GM18520 (cell line): ENCODE results near the gene LCOR.
A peak's percentile ranks its signal among the peaks of the same experiment; 100 is the strongest.
"Not testable (repeated sequence)": the region's sequence is repeated elsewhere in the genome, so short reads cannot be mapped to it uniquely, and the experiment has no call there.

Experiments used
- ATAC-seq: cut with Tn5 transposase; IDR thresholded peaks from one replicate; pipeline ENCODE4 v1.9.1; 2021; ENCODE audit not compliant: unreplicated experiment

Gene LCOR

DNA sequence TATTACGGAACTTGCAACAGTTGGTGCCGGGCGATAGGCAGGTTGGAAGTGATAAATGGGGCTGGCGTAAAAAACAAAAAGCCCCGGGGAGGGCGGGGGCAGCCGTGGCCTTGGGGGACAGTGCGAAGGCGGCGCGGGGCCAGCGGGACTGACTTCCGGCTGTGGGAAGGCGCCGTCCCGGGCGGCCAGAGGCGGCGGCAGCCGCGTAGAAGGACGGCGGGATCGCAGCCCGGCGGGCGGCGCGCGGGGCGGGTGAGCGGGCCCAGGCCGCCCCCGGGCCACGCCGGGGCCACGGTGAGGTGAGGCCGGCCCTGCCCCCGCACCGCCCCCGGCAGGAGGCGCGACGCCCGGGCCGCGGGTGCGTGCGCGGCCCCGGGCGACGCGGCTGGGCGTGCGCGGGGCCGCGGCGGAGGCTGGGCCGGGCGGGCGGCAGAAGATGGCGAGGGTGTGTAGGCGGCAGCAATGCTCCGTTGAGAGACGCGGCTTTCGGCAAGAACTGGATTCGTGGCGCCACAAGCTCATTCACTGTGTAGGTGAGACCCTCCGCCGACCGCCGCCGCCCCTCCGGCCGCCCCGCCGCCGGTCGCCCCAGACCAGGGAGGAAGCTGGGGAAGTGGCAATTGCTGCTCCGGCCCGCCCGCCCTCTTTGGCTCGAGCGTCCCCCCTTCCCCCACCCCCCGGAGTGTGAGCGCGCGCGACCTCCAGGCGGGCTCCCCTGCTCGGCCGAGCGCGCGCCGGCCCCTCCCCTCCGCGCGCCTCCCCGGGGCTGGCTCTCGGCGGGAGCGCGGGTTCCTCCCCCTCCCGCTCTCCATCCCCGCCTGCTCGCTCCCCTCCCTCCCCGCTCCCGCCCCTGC, at the start of gene LCOR:
Gene LCOR (plus strand): TSS at position 432 of the 854 bp plus-strand sequence. CDS start 116,760 bp downstream, outside the sequence.
- ATAC-seq: peak; percentile 45

DNA sequence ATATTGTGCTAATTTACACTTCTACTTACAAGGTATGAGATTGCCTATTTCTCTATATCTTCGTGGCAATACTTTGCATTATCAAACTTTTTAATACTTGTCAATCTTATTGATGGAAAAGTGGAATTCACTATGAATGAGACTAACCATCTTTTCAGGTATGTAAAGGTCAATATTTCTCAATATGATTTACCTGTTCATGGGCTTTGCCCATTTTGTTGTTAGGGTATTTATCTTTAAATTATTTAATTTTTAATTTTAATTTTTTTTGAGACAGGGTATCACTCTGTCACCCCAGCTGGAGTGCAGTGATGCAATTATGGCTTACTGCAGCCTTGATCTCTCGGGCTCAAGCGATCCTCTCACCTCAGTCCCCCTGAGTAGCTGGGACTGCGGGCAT, 47.8 kb upstream of the LCOR start:
- ATAC-seq: no peak

DNA sequence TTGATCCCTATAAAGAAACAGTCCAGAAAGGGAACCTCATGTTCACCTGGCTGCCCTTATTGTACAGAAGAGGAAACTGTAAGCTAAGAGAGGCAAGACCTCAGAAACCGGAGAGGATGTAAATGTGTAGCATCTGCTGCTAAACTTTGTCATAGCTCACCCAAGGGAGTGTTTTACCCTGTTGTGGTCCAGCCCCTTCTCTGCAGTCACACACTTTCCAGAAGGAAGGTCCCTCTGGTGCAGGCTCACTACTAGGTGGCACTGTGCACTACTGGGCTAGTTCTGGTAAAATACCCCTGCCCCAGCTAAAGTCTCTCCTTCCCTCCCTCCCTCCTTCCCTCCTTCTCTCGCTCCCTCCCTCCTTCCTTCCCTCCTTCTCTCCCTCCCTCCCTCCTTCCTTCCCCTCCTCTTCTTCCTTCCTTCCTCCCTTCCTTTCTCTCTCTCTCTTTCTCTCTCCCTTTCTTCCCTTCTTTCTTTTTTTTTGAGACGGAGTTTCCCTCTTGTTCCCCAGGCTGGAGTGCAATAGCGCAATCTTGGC, 42.5 kb upstream of the LCOR start:
- peak; percentile 77 for ATAC-seq

DNA sequence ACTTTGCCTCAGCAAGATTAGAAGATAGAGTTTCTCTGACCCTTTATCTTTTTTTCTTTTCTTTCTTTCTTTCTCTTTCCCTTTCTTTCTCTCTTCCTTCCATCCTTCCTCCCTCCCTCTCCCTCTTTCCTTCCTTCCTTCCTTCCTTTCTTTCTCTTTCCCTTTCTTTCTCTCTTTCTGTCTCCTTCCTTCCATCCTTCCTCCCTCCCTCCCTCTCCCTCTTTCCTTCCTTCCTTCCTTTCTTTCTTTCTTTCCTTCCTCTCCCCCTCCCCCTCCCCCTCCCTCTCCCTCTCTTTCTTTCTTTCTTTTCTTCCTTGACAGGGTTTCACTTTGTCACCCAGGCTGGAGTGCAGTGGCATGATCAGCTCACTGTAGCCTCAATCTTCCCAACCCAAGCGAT, 40.2 kb upstream of the LCOR start:
- ATAC-seq: no peak

DNA sequence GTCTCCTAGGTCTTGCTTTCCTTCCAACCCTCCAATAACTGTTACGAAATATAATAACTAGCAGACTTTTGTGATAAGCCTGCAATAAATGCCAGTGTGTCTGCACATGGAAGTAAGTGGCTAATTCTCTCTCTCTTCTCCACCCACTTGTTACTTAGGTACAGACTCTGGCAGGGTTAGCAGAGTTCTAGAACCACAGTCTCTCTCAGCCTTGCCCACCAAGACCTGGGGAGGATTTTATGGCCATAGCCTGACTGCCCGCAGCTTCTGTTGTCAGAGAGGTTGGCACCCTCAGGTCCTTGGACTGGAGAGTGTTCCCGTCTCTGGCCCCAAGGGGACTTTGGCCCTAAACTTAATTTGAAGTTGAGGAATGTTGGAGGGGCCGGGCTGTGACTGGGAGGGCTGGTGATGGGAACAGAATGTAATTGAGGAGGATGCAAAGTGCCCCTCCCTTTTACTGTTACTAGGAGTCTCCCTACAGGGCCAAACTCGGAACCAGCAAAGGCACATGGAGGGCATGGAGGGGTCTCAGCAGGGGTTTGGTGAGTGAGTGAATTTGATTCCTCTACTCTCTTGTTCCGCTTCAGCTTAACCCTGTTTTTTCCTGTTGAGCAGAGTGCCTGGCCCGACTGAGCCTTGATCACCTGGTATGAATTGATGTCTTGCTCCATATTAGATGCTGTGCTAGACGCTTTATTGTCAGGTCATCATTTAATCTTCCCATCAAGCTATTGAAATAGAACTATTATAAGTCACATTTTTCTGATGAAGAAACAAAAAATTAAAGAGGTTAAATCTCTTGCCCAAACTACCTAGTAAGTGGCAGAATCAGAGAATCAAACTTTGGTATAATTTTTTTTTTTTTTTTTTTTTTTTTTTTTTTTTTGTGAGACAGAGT, 37.0 kb upstream of the LCOR start:
- no peak for ATAC-seq

DNA sequence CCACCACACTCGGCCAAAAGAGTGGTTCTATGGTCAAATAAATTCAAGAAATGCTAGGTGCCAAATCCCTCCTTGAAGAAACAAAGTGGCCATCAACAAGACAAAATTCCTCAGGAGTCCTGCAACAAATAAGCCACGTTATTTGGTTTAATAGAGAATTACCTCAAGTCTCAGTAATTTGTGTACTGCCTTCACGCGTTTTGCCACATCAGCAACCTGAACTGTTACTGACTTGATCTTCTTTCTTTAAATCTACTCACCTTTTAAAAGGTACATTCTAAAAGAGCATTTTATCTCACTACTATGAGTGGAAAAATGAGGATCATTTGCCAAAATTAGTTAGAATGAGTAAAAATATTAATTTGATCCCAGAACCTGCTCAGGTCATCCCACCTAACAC, 34.6 kb upstream of the LCOR start:
- ATAC-seq: no peak

DNA sequence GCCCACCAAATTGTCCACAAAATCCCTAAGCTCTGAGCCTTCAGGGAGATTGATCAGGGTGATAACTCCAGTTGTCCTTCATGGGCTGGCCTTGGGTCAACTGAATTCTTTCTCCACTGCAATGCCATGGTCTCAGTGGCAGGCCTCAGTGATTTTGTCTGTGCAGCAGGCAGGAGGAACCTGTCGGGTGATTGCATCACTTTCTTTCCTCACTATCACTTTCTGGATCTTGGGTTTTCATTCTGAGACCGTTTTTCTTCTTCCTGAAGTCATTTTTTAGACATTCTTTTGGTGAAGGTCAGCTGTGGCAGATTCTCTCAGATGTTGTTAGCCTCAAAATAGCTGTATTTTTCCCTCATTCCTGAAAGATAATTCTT, 28.8 kb upstream of the LCOR start:
- no peak for ATAC-seq

DNA sequence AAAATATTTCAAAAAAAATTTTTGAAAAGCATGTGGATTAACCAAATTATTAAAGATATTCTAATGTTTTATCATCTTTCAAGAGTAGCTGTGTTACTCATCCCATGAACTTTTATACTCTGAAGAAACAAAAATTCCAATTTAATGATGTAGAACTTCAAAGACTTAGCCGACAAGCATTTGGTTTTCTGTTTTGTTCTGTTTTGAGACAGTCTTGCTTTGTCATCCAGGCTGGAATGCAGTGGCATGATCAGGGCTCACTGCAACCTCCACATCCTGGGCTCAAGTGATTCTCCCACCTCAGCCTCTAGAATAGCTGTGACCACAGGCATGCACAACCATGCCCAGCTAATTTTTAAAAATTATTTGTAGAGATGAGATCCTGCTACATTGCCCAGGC, 17.8 kb upstream of the LCOR start:
- ATAC-seq: no peak

DNA sequence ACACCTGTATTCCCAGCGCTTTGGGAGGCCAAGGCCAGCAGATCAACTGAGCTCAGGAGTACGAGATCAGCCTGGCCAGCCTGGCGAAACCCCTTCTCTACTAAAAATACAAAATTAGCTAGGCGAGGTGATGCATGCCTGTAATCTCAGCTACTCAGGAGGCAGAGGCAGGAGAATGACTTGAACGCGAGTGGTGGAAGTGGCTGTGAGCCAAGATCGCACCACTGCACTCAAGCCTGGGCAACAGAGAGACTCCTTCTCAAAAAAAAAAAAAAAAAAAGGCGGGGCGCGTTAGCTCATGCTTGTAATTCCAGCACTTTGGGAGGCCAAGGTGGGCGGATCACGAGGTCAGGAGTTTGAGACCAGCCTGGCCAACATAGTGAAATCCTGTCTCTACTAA, 13.1 kb upstream of the LCOR start:
- ATAC-seq: not testable (repeated sequence)

DNA sequence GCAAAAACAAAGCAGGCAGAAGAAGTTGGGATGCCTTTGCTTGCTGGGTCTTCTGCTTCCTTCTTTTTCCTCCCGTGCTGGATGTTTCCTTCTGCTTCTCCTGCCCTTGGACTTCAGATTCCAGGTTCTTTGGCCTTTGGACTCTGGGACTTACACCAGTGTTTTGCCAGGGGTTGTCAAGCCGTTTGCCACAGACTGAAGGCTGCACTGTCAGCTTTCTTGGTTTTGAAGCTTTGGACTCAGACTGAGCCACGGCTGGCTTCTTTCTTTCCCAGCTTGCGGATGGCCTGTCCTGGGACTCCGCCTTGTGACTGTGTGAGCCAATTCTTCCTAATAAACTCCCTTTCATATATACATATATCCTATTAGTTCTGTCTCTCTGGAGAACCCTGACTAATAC, 11.3 kb upstream of the LCOR start:
- ATAC-seq: no peak

DNA sequence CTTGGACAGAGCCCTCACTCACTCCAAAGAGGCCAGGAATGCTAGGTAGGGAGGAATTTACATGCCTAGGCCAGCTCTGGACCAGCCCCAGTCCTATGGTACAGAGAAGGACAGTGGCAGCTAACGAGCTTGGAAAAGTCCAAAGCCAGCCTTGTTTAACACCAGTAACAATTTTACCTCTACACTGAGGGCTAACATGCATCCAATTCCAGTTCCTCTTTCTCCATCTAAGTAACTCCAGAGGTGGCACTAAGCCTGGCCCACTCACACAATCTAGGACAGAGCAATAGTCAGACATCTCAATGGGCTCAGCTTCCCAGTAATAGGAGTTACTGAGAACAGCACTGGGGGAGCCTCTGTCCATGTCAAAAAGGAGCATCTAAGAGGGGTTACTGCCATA, 5.7 kb upstream of the LCOR start:
- ATAC-seq: no peak

DNA sequence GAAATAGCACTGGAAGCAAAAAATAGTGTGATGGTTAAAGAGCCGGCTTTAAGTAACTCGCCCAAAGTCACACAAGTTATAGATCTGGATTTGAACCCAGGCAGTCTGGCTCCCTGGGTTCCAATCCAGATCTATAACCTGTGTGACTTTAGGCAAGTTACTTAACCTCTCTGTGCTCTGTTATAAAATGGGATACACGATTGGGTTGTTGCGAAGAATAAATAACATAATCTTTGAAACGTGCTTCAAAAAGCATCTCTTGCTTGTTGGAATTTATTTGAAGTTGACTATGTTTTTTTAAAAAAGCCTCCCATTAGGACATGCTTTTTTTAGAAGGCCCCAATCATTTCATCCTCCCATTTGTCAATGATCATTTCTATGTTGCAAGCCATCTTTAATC, 3.5 kb upstream of the LCOR start:
- ATAC-seq: no peak

DNA sequence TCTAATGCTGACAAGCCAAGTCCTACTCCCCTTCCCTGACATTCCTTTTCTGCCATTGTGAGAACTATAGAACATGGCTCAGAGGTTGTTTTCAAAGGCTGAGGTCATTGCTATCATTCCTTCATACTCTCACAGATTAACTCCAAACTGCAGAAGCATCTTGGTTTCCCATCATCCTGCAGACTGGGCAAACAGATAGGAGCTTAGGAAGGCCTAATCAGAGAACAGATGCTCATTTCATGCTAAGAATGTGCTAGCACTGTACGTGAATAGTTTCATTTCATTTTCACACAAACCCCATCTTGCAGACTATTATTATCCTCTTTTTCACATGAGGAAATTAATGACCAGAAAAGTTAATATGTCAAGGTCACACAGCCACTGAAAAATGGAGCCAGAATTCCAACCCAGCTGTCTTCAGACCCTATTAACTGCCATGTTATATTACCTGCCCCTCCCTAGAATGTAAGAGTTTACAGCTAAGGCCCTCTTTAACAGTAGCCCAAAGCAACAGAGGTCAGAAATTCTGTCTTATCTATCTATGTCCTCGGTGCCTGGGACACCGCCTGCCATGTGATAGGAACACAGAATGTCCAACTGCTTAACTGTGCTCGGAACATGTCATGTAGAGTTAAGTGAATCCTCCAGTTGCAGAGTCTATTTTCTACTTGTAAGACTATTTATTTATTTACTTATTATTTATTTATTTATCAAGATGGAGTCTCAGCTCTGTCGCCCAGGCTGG, 2.9 kb upstream of the LCOR start:
- ATAC-seq: no peak

DNA sequence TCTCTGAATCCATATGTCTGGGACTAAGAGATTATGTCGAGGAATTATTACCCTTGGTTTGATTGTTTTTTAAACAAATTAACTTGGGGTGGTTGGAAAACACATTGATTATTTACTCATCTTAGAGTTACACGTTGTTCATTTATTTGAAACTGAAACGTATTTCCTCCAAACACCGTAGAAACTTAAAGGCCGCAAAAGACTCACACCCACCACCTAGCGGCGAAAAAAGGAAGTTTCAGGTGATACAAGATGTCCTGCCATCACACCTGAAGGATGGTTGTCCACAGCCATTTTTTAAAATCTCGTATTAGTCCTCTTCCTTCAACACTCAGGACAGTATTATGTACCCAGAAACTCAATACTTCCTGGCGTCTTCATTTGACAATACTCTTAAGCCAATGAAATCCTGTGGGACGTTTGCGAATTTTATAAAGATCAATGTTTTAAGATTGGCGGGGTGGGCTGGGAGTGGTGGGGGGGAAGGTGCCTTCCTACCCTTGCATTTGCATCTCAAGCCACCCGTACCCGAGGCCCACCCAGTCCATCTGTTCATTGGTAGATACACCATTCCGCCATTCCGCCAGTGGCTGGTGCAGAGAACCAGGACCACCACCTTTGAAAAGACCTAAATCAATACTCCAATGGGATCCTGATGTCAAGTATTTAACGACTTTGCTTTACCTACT, 1.4 kb upstream of the LCOR start:
- ATAC-seq: no peak

DNA sequence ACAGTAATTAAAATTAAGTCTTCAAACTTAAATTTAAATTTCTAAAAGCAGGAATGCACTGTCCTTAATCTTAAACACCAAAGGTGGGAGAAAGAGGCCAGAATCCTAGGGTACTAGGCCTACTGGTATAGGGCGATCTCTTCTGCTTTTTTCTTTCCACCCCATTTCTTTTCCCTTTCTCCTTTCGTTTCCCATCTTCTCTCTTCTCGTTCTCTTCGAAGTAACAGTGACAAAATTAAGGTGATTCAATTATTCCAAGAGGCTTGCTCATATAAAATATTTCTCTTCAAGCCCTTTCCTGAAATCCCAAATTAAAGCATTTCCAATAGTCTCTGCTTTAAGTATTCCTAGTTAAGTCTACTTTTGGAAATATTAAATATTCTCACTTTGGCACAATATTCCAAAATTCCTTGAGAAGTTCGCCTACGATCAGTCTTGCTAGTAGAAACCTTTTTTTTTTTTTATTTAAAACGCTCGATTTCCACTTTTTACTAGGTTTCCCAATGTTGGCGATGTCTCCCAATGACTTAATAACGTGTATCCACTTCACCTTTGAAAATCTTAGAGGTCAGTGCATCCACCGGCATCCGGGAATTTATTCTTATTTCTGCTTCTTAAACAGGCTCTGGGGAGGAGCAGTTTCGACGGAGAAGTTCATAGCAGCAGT, 765 bp upstream of the LCOR start:
- ATAC-seq: no peak

DNA sequence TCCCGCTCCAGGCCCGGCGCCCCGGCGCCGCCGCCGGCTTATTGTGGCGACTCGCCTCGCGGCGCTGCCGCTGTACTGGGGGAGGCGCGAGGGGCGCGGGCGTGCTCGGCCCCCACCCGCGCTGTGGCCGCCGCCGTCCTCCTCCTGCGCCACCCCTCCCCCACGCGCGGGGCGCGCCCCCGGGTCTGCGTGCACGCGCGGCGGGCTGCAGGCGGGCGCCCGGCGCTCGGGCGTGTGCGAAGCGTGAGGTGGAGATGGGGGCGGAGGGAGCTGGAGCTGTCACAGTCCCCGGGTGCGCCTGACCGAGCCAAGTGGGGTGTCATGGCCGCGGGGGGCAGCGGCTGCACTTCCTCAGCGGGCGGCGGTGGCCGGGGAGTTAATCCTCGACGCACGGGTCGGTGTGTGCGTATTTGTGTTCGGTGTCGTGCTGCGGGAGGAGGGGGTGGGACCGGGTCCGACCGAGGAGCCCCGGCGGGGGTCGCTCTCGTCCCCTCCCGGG, 672 bp downstream of the LCOR start:
- ATAC-seq: peak; percentile 35

DNA sequence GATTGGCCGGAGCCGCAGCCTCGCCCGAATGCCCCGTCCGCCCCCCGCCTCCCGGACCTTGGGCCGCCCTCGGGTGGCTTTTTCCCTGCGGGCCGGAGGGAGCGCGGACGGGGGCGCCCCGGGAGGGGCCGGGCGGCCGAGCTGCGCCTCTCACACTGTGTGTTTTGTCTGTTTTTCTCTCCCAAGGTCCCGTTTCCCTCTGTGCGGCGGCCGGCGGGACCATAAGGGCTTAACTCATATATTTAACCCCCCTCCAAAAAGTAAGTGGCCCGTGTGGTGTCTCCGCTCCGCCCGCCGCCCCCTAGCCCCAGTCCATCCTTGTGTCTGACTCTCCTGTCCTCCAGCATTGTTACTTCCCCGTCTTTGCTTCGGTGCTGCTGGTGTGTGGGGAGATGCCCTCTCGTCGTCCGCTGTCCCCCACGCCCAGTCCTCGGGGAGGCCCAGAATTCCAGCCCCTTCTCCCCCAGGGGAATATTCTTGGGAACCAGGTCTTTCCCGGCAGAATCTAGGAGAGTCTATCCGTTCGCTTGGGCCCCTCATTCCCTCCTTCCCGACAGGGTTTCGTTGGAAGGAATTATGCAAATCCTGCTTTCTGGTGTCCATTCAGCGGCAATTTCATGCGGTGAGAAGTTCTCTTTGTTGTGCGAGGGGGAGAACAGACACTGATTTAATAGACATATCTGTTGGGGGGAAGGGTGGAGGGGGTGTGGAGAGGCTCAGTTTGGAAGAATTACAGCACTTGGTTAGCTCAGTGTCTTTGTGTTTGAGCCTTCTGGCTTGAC, 1.3 kb downstream of the LCOR start:
- peak; percentile 0 for ATAC-seq

DNA sequence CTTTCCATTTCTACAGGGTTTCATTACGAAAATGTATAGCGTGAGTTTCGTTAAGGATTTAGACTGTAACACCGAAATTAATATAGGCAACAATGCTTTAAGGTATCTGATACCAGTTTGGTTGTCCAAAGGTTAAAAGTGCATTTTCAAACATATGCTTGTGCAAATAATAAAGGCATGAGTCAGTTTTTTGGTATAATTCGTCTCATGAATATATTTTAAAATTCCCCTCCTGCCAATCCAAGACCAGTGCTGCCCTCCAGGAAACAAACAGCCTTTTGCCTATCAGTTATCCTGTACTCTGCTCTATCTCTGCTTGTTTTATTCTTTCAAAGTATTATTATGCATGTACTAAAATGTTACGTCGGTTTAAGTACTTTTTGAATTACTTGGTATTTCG, 2.0 kb downstream of the LCOR start:
- ATAC-seq: no peak

DNA sequence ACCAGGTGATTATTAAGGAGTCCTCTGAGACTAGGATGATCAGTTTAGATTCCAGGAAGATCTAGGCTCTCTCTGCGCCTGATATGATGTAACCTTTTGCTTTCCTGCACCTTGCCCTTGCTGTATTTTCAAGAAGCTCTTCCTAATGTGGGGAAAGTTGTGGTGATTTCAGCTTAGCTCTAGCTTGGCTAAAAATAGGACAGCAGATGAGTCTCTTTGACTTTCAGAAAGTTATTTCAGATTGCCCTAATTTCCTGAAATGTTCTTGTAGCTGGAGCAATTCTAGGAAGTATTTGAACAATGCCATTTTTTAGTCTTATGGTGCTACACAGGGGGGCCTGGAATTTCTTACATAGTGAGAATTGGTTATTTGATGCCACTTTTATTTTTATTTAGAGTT, 3.8 kb downstream of the LCOR start:
- ATAC-seq: no peak
